Activated gamma-delta T cell (primary cell): Measurements from ENCODE around the gene UTRN.

Source experiments
- DNase-seq: peaks from one replicate; lab custom pipeline; 2025; lab: John Stamatoyannopoulos, UW

Gene UTRN

DNA sequence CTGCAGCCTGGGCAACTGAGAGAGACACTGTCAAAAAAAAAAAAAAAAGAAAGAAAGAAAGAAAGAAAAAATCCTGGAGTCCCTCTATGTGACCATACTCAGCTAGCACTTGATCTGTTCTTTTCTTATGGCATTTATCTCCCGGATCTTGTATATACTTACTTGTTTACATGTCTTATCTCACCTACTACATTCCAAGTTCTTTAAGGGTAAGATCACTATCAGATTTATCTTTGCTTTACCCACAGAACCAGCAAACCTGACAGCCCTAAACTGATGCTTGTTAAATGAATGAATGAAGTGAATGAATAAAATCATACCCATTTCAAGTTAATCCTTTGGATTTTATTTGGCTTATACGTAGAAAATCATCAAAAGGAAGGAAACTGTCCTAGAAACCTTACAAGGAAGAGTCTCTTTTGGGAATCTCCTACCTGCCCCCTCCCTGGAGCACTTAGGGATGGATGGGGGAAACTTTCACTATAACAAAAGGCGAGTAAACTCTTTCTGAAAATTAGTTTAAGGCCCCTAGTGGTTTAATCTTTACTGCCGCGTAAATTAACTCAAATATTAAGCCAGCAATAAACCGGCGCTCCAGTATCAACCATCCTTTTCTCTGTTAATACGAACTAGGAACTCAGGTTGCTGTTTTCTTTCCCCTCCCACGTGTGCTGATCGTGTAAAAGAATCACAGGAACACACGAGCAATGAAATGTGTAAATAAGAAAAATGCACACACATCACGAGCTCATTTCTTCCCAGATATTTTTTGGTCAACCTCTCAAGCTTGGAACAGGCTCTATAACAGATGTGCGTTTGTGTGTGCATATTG is 1.3 kb upstream of the UTRN start:
- no peak for DNase-seq

DNA sequence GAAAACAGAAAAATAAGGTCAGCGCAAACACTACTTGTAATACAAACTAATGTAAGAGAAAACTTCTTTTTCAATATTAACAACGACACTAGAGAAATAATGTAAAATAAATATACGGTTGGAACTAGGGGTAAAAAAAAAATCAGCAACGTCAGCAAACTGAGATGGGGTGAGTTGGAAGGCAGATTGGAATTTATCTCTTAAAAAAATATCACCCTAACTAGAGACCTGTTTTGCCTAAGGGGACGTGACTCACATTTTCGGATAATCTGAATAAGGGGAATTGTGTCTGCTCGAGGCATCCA is 705 bp upstream of the UTRN start:
- no peak for DNase-seq

DNA sequence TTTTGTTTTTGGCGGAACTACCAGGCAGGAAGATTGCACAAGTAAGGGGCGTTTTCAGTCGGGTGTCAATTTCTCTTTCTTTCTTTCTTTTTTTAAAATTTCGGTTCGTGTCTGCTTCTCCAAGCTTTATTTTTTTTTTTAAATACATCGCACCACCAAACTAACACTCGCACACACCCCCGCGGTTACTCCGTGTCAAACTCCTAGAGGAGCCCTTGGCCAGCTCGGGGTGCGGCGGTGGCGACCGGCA is 338 bp downstream of the UTRN start:
- DNase-seq: no peak

DNA sequence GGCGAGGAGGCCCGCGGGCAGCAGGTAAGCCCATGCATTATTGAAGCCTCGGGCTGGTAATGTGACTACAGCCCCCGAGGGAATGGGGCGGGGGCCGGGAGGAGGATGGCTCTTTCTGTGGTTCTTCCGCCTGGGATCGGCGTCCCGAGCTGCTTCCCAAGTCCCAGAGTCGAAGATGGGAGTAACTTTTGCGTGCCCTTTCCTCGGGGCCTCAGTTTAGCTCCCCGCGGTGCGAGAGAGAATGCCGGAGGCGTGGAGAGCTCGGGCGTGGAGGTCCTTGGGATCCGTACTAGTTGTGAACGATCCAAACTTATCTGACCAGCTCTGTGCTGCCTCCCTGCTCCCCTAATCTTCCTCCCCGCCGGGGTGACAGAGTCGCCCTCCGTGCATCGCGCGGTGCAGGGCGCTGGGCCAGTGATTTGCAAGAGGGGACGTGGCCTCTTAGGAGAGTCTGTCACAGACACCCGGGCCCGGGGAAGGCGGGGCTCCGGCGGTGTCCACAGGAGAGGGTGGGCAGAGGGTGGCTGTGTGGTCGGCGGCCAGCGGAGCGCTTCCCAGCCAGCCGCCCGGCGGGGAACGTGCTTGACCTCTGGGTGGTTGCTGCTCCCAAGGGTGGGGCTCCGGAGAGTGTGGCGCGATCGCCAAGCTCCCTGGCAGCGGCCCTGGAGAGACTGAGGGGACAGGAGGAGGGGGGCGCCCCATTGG is 815 bp downstream of the UTRN start:
- peak; percentile 29 for DNase-seq

DNA sequence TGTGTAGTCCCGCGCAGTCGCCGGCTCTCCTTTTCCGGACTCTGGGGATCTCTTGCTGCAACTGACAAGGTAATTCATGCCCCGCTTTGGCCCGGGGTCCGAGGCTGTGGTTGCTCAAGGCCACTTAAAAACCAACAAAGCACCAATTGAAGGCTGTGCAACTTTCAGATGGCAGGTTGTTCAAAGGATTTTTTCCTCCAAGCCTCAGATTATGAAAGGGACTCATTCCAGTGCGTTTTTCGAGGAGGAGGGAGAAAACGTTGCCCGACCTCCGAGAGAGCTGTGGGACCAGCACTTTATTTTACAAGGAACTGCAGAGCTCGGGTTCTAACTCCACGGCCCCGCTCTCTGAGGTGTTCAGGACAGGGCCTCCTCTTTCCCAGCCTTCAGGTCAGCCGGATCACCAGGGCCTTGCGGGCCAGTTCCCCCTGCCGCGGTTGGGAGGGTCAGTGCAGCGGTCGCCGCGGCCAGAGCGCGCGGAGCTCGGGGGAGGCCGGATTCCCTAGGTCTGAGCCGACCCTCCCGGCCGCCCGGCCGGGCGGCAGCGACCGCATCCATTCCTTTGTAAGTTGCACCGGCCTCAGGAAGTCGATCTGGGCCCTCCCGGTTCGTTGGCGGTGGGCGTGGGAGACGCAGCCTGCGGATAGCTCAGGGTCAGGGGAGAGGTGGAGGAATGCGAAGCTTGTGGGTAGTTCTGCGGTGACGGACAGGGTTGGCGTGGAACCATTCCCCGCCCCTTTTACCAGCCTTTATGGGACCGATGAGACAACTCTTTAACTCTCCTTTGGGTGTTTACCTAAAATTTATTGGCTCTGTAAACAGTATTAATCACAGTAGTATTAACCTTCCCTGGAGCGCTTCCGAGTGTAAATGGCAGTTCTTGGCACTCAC is 1.6 kb downstream of the UTRN start:
- peak; percentile 8 for DNase-seq

DNA sequence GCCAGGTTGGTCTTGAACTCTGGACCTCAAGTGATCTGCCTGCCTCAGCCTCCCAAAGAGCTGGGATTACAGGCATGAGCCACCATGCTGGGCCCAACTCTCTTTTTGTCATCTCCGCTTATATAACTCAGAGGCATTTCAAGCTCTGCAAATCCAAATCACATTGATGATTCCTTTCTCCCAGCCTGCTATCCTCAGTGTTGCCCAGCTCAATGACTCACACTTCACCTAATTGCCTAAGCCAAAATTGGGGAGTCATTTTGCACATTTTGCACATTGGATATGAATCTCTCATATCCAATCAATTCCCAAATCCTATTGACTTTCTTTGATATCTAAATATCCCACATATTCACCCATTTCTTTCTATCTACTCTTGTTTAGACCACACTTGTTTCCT is 3.9 kb downstream of the UTRN start:
- no peak for DNase-seq

DNA sequence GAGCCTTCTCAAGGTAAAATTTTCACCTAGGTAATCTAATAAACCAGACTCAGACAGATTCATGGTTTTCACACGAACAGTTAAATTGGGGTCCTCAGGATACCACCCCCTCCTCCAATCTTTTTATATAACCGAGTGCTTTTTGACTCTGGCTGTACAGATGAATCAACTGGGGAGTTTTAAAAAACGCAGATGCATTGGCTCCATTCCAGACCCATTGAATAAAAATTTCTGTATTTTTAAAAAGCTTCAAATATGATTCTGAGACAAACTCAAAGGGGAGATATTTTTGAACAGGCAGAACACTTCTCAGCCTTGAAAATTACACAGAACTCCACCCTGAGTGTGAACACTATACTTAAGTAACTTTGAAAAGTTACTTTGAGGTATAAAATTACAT is 7.2 kb downstream of the UTRN start:
- no peak for DNase-seq

DNA sequence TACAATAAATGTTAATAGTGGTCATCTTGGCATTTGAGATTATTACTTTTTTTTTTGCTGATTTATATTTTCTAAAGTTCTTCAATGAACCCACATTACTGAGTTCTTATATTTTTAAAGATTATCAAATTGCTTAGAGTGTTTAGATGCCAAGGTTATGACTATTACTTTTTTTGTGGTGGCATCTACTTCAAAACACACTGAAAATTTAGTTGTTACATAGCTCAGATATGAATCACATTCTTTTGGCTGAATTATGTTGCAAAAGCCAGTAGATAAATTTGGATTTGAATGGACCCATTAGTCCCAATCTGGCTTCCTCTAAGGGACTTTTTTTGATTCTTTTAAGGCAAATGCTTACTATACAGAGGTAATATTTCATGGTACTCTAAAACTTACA is 8.9 kb downstream of the UTRN start:
- no peak for DNase-seq

DNA sequence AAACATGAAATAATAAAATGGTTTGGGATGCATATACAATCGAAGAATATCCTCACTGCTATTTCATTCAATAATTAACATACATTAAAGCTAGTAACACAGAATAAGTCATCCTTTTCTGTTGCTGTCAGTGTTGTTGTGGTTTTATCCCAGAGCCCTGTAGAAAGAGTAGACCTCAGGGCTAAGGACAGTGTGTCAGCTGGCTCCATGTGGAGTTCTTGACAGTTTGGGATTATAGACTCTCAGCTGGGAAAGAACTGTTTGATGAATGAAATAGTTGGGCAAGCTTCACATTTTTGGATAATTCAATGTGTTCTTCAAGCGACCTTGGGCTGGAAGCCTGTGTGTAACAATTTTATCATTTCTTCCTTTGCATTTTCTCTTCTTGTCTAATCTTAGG is 10.1 kb downstream of the UTRN start:
- no peak for DNase-seq

DNA sequence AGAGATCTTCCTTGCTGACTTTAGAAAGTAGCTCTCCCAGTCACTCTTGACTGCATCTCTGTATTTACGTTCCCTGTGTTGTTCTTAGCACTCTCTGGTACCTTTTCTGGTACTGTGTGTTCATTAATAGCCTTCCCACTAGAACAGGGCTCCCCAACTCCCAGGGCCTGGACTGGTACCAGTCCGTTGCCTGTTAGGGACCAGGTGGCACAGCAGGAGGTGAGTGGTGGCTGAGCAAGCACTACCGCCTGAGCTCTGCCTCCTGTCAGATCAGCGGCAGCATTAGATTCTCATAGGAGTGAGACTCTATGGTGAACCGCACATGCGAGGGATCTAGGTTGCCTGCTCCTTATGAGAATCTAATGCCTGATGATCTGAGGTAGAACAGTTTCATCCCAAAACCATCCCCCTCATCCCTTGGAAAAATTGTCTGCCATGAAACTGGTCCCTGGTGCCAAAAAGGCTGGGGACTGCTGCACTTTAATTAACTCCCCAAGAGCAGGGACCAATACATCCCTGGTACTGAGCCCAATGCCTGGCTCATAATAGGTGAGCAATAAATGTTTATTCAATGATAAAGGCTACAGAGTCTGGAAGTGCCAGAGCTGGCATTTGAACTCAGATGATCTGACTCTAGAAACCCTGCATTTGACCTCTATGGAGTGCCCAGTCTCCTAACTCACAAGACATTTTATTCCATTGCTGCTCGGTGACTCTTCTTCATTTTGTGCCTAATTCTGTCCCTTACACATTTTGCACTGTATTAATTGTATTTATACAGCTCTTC is 11.0 kb downstream of the UTRN start:
- no peak for DNase-seq

DNA sequence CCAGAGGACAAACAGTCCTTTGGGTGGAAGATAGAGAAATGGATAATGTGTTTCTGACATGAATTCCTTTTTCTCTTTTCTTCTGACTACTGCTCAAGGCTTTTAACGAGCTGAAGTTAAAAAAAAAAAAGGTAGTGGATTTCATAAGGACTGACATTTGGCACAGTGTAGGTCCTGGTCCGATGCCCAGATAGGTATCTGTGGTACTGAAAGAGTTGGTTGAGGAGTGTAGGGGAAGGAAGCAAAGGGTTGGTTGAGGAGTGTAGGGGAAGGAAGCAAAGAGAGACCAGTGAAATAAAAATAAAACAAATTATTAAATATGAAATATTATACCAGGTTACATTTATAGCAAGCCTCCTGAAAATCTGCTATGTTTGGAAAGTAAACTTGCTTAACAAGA is 11.8 kb downstream of the UTRN start:
- no peak for DNase-seq

DNA sequence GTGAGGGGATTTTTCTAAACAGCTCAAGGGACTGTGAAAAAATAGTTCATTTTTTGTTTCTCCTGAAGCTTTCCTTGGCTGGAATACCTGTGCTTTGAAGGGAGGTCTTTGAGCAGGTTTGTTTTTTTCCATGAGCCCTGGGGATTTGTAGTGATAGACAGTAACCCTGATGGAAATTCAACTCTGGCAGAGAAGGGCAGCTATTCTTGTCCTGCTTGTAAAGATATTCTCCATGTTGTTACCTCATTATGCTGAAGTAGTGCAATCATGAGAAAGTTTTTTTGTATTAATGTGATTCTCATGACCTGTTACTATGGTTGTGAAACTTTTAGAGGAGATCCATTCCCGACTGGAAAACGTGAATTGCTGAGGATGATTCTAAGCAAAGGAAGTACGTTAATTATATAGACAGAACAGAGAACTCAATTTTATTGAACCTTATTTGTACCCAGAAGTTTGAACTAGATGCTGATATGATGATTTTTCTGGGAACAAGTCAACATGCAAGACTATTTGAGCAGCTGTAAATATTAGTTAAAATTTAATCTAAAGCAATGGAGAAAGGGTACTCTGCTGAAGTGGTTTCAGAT is 12.5 kb downstream of the UTRN start:
- no peak for DNase-seq

DNA sequence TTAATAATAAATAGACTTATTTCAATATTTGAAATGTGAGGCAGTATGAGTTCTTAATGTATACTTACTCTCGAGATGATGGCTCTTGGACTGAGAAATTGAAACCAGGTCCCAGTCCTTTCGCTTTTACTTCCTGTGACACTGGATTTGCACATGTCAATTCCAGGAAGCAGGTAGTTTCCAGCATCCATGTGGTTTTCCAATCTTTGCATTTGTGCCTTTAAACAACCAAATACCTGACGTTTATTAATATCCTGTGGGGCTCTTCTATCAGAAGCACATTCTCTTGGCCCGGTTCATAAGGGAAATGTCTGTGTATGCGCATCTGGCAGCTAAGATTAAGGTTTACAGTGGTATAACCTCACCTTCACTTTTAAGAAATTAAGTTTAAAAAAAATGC is 13.1 kb downstream of the UTRN start:
- DNase-seq: no peak

DNA sequence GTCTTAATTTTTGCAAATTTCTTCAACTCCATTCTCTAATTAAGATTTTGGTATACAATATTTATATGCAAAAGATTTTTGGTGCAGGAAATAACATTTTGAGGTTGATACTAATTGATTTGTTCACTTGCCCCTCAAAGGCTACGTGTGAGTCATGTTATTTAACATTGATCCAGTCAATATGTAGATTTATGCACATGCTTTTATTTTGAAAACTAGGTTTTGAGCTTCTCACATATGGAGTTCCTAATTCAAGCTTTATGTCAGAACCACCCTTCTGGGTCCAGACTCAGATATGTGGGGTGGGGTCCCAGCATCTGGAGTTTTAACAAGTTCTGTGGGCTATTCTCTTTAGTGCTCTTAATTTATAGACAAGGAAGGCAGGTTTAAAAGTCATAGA is 13.8 kb downstream of the UTRN start:
- DNase-seq: no peak

DNA sequence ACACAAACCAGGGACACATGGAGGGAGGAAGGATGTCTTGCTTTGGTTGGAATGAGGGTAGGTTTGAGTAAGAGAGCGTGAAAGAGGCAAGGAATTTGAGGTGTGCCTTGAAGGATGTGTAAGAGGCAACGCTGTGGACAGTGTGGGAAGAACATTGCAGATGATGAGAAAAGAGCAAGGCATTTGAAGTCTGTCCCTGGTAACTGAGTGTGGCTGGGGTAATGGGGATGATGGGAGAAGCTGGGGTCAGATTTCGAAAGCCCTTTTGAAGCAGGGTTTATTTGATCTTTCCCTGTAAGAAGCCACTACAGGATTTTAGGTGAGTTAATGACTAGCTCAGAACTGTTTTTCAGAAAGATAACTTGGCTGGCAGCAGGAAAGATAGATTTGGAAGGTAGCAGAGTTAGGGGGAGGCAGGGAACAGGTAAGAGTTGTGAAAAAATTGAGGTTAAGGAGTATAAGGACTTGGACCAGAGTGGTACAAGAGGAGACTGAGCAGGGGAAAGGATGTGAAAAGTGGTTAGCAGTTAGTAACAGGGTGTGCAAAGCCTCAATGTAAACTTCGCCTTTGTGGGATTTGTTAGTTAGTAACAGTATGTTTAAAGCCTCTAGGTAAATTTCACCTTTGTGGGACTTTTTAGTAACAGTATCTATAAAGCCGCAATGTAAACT is 17.7 kb downstream of the UTRN start:
- no peak for DNase-seq

DNA sequence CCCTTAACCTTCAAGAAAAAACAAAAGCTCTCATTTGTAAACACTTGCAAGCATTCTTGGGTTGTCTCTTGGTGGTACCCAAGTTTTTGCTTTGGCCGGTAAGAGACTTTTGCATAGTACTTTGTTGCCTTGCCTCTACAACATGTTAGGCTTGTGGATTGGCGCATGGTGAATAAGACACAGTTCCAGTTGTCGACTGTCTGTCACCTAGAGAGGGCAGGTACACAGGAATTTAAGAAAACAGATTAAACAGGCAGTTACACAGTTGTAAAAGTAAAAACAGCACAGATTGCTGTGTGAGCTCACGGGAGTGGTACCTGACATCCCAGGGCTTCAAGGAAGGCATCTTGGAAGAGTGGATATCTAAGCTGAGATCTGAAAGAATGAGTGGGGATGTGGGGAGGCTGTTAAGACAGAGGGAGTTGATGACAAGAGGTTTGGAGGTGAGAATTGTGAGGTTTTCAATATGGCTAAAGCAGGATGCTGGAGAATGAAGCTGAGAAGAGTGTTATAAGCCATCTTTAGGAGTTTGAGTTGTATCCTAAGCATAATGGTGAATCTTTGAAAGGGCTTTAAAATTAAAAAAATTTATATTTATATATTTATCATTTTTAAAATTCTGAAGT is 19.2 kb downstream of the UTRN start:
- DNase-seq: no peak

DNA sequence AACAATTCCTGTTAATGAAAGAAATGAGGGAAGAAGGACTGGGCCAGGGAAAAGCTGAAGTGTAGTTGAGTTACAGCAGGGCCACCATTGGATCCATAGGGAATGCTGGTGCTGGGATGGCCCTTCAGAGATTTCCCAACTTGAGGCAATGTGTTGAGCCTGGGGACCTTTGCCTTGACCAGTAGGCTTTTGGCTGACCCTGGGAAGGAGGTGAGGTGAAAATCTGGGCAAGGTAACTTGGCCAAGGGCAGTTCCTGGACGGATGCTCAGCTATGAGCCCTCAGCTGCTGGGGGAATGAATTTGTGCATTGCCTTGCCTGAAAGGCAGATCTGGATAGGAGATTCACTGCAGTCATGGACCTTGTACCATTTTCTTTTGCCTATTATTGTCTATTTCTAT is 20.4 kb downstream of the UTRN start:
- no peak for DNase-seq

DNA sequence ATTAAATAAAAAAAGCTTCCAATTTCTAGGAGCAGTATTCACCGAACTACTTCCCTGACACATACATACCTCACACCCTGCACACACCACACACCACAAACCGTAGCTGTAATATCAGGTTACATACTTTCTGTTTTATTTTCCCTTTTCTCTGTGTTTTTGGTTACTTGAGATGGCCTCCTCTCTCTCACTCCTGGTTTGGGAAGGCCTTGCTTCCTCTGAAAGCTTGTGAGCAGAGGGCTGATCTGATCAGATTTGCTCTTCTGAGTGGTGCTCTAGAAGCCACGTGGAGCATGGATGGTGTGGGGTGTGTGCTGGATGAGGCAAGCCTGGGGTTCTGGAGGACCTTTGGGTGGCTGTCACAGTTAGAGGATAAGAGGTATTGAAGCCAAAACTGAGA is 20.9 kb downstream of the UTRN start:
- DNase-seq: no peak

DNA sequence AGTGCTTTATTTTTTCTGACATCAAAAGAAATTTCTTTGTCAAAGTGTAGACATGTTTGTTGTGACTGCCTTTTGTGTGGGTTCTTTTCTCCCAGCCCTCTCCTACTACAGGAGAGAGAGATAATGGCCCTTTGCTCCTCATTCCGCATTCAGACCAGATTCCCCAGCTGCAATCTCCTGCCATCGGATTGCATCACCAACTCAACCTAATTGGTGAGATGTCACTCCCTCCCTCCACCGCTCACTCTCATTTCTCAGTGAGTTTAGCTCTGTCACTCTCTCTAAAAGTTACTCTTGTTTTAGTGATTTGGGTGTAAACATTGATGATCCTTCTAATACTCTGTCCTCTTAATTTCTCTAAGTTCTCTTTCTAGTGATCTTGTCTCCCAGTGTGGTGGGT is 22.7 kb downstream of the UTRN start:
- no peak for DNase-seq

DNA sequence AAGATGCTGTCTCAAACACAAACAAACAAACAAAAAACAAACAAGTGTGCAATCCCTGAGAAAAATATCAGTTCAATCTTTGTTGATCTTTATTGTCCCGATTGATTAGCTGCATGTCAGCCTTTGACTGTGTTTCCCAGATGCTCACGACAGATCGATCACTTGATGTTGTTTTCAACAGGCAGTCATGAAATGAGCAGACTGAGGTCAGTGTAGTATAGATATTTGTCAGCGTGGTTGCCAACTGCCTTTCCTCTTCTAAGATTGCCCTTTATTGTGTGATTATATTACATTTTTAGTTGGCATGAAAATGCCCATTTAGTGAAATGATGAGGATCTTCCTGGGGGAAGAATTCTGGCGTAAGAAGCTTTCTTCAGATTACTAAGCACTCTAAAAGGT is 25.6 kb downstream of the UTRN start:
- no peak for DNase-seq

DNA sequence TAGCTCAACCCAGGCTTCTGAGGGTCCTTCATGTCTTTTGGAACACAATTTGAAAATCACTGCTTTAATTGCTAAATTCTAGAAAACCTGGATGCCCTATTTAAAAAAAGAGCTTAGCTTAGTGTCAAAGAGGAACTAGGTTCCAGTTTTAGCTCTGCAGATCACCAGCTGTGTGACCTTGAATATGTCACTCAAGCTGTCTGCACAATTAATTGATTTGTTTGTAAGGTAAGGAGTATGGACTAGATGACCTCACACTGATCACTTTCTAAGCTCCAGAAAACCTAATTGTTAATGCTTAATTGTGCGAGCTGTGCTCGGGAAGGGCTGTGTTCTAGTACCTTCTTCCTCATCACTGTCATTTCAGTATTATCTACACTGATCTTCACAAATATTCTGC is 26.2 kb downstream of the UTRN start:
- no peak for DNase-seq
